ENCODE measurements around the gene USP17L12.
"Not testable (repeated sequence)": the region's sequence is repeated elsewhere in the genome, so short reads cannot be mapped to it uniquely, and the experiment has no call there.

USP17L12 gene, protein sequence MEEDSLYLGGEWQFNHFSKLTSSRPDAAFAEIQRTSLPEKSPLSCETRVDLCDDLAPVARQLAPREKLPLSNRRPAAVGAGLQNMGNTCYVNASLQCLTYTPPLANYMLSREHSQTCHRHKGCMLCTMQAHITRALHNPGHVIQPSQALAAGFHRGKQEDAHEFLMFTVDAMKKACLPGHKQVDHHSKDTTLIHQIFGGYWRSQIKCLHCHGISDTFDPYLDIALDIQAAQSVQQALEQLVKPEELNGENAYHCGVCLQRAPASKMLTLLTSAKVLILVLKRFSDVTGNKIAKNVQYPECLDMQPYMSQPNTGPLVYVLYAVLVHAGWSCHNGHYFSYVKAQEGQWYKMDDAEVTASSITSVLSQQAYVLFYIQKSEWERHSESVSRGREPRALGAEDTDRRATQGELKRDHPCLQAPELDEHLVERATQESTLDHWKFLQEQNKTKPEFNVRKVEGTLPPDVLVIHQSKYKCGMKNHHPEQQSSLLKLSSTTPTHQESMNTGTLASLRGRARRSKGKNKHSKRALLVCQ

DNA sequence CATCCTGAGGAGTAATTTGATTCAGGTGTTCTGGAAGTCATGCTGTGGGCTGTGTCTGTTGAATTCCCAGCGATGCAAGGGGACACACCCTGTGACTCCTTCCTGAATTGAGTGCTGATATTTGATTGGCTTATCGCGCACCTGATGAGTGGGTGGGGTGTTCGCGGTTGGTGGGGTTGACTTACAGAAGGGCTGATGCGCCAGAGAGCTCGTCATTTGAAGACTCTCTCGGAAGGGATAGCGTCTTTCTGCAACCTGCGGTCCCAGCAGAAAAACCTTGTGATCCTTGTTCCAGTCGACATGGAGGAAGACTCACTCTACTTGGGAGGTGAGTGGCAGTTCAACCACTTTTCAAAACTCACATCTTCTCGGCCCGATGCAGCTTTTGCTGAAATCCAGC is at the start of gene USP17L12:
TSS of gene USP17L12 (plus strand) at position 301 of the 400 bp plus-strand sequence. CDS start at position 301, 0 bp downstream.
- not testable (repeated sequence) for DNase-seq

DNA sequence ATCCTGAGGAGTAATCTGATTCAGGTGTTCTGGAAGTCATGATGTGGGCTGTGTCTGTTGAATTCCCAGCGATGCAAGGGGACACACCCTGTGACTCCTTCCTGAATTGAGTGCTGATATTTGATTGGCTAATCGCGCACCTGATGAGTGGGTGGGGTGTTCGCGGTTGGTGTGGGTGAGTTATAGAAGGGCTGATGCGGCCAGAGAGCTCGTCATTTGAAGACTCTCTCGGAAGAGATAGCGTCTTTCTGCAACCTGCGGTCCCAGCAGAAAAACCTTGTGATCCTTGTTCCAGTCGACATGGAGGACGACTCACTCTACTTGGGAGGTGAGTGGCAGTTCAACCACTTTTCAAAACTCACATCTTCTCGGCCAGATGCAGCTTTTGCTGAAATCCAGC is 9.6 kb upstream of the USP17L12 start, which contains the start of gene USP17L10:
TSS of gene USP17L10 (plus strand) at position 301 of the 400 bp plus-strand sequence. CDS start at position 301, 0 bp downstream.
- DNase-seq: not testable (repeated sequence)

DNA sequence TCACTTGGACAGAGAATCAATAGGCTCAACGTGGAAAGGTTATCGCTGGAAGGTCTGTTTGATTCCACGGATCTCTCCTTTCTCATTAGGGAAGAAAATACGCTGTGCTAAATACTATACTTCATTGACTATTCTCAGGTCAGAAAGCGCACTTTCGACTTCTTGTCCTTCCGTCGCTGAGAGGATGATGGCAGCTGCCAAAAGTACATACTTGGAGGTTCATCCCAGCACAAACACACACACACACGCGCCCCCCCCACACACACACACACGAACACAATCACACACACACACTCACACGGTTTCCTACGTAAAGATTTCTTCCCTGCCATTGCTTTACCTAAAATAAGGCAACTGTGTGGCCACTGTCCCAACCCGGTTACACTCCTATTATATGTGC is 5.3 kb upstream of the USP17L12 start:
- not testable (repeated sequence) for DNase-seq

DNA sequence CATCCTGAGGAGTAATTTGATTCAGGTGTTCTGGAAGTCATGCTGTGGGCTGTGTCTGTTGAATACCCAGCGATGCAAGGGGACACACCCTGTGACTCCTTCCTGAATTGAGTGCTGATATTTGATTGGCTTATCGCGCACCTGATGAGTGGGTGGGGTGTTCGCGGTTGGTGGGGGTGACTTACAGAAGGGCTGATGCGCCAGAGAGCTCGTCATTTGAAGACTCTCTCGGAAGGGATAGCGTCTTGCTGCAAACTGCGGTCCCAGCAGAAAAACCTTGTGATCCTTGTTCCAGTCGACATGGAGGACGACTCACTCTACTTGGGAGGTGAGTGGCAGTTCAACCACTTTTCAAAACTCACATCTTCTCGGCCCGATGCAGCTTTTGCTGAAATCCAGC is 4.8 kb upstream of the USP17L12 start, which contains the start of gene USP17L11:
TSS of gene USP17L11 (plus strand) at position 301 of the 400 bp plus-strand sequence. CDS start at position 301, 0 bp downstream.
- not testable (repeated sequence) for DNase-seq

DNA sequence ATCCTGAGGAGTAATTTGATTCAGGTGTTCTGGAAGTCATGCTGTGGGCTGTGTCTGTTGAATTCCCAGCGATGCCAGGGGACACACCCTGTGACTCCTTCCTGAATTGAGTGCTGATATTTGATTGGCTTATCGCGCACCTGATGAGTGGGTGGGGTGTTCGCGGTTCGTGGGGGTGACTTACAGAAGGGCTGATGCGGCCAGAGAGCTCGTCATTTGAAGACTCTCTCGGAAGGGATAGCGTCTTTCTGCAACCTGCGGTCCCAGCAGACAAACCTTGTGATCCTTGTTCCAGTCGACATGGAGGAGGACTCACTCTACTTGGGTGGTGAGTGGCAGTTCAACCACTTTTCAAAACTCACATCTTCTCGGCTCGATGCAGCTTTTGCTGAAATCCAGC is 4.6 kb downstream of the USP17L12 start, which contains the start of gene USP17L13:
TSS of gene USP17L13 (plus strand) at position 301 of the 400 bp plus-strand sequence. CDS start at position 301, 0 bp downstream.
- DNase-seq: not testable (repeated sequence)

DNA sequence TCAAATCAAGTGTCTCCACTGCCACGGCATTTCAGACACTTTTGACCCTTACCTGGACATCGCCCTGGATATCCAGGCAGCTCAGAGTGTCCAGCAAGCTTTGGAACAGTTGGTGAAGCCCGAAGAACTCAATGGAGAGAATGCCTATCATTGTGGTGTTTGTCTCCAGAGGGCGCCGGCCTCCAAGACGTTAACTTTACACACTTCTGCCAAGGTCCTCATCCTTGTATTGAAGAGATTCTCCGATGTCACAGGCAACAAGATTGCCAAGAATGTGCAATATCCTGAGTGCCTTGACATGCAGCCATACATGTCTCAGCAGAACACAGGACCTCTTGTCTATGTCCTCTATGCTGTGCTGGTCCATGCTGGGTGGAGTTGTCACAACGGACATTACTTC is 10.3 kb downstream of the USP17L12 start:
- not testable (repeated sequence) for DNase-seq

DNA sequence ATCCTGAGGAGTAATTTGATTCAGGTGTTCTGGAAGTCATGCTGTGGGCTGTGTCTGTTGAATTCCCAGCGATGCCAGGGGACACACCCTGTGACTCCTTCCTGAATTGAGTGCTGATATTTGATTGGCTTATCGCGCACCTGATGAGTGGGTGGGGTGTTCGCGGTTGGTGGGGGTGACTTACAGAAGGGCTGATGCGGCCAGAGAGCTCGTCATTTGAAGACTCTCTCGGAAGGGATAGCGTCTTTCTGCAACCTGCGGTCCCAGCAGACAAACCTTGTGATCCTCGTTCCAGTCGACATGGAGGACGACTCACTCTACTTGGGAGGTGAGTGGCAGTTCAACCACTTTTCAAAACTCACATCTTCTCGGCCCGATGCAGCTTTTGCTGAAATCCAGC is 14.1 kb downstream of the USP17L12 start, which contains the start of gene USP17L15:
TSS of gene USP17L15 (plus strand) at position 301 of the 400 bp plus-strand sequence. CDS start at position 301, 0 bp downstream.
- not testable (repeated sequence) for DNase-seq

DNA sequence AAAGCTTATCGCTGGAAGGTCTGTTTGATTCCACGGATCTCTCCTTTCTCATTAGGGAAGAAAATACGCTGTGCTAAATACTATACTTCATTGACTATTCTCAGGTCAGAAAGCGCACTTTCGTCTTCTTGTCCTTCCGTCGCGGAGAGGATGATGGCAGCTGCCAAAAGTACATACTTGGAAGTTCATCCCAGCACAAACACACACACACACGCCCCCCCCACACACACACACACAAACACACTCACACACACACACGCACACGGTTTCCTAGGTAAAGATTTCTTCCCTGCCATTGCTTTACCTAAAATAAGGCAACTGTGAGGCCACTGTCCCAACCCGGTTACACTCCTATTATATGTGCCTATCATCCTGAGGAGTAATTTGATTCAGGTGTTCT is 18.5 kb downstream of the USP17L12 start:
- DNase-seq: not testable (repeated sequence)

DNA sequence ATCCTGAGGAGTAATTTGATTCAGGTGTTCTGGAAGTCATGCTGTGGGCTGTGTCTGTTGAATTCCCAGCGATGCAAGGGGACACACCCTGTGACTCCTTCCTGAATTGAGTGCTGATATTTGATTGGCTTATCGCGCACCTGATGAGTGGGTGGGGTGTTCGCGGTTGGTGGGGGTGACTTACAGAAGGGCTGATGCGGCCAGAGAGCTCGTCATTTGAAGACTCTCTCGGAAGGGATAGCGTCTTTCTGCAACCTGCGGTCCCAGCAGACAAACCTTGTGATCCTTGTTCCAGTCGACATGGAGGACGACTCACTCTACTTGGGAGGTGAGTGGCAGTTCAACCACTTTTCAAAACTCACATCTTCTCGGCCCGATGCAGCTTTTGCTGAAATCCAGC is 23.6 kb downstream of the USP17L12 start, which contains the start of gene USP17L17:
TSS of gene USP17L17 (plus strand) at position 301 of the 400 bp plus-strand sequence. CDS start at position 301, 0 bp downstream.
- not testable (repeated sequence) for DNase-seq

DNA sequence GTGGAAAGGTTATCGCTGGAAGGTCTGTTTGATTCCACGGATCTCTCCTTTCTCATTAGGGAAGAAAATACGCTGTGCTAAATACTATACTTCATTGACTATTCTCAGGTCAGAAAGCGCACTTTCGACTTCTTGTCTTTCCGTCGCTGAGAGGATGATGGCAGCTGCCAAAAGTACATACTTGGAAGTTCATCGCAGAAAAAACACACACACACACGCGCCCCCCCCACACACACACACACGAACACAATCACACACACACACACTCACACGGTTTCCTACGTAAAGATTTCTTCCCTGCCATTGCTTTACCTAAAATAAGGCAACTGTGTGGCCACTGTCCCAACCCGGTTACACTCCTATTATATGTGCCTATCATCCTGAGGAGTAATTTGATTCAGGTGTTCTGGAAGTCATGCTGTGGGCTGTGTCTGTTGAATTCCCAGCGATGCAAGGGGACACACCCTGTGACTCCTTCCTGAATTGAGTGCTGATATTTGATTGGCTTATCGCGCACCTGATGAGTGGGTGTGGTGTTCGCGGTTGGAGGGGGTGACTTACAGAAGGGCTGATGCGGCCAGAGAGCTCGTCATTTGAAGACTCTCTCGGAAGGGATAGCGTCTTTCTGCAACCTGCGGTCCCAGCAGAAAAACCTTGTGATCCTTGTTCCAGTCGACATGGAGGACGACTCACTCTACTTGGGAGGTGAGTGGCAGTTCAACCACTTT is 28.2 kb downstream of the USP17L12 start, which contains the start of gene USP17L18:
TSS of gene USP17L18 (plus strand) at position 678 of the 728 bp plus-strand sequence. CDS start at position 678, 0 bp downstream.
- DNase-seq: not testable (repeated sequence)

DNA sequence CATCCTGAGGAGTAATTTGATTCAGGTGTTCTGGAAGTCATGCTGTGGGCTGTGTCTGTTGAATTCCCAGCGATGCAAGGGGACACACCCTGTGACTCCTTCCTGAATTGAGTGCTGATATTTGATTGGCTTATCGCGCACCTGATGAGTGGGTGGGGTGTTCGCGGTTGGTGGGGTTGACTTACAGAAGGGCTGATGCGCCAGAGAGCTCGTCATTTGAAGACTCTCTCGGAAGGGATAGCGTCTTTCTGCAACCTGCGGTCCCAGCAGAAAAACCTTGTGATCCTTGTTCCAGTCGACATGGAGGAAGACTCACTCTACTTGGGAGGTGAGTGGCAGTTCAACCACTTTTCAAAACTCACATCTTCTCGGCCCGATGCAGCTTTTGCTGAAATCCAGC is 33.1 kb downstream of the USP17L12 start, which contains the start of gene USP17L19:
TSS of gene USP17L19 (plus strand) at position 301 of the 400 bp plus-strand sequence. CDS start at position 301, 0 bp downstream.
- DNase-seq: not testable (repeated sequence)

DNA sequence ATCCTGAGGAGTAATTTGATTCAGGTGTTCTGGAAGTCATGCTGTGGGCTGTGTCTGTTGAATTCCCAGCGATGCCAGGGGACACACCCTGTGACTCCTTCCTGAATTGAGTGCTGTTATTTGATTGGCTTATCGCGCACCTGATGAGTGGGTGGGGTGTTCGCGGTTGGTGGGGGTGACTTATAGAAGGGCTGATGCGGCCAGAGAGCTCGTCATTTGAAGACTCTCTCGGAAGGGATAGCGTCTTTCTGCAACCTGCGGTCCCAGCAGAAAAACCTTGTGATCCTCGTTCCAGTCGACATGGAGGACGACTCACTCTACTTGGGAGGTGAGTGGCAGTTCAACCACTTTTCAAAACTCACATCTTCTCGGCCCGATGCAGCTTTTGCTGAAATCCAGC is 37.9 kb downstream of the USP17L12 start, which contains the start of gene USP17L20:
TSS of gene USP17L20 (plus strand) at position 301 of the 400 bp plus-strand sequence. CDS start at position 301, 0 bp downstream.
- DNase-seq: not testable (repeated sequence)

DNA sequence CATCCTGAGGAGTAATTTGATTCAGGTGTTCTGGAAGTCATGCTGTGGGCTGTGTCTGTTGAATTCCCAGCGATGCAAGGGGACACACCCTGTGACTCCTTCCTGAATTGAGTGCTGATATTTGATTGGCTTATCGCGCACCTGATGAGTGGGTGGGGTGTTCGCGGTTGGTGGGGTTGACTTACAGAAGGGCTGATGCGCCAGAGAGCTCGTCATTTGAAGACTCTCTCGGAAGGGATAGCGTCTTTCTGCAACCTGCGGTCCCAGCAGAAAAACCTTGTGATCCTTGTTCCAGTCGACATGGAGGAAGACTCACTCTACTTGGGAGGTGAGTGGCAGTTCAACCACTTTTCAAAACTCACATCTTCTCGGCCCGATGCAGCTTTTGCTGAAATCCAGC is 42.6 kb downstream of the USP17L12 start, which contains the start of gene USP17L21:
TSS of gene USP17L21 (plus strand) at position 301 of the 400 bp plus-strand sequence. CDS start at position 301, 0 bp downstream.
- DNase-seq: not testable (repeated sequence)

DNA sequence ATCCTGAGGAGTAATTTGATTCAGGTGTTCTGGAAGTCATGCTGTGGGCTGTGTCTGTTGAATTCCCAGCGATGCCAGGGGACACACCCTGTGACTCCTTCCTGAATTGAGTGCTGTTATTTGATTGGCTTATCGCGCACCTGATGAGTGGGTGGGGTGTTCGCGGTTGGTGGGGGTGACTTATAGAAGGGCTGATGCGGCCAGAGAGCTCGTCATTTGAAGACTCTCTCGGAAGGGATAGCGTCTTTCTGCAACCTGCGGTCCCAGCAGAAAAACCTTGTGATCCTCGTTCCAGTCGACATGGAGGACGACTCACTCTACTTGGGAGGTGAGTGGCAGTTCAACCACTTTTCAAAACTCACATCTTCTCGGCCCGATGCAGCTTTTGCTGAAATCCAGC is 47.4 kb downstream of the USP17L12 start, which contains the start of gene USP17L22:
TSS of gene USP17L22 (plus strand) at position 301 of the 400 bp plus-strand sequence. CDS start at position 301, 0 bp downstream.
- DNase-seq: not testable (repeated sequence)

Measured in eye (tissue), 1 donor.